Measurements from ENCODE around the gene RASAL2.

DNA sequence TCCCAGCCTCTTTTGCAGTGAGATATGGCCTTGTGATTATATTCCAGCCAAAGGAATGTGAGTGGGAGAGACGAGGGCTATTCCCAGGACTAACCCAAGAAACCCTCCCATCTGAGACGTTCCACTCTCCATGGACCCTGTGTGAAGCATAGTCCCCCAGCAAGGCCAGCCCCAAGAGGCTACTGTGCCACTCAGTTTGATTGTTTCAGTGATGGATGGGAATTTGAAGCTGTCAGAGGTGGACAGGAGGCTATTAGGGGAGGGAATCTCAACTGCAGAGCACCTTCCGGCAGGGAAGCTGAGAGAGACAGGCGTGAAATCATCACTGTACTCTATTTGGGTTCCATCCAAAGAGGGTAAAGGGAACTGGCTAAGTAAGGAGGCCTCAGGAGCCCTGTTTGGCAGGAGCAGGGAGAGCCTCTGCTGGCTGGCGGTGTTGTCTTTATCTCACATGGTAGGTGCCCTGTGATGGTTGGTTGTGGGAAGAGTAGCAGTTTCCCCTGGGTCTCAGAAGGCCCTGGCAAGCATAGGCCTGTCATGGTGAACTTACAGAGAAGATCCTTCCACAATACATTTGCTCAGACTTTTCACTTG lies 415.6 kb downstream of the RASAL2 start:
- no peak for TF ChIP-seq CBX2 (IDR thresholded peaks at IDR 0.05; ENCODE audit: borderline replicate concordance, low read depth)
- TF ChIP-seq RFX5 (IDR thresholded peaks at IDR 0.05), result no peak
- TF ChIP-seq, protein P1, sequence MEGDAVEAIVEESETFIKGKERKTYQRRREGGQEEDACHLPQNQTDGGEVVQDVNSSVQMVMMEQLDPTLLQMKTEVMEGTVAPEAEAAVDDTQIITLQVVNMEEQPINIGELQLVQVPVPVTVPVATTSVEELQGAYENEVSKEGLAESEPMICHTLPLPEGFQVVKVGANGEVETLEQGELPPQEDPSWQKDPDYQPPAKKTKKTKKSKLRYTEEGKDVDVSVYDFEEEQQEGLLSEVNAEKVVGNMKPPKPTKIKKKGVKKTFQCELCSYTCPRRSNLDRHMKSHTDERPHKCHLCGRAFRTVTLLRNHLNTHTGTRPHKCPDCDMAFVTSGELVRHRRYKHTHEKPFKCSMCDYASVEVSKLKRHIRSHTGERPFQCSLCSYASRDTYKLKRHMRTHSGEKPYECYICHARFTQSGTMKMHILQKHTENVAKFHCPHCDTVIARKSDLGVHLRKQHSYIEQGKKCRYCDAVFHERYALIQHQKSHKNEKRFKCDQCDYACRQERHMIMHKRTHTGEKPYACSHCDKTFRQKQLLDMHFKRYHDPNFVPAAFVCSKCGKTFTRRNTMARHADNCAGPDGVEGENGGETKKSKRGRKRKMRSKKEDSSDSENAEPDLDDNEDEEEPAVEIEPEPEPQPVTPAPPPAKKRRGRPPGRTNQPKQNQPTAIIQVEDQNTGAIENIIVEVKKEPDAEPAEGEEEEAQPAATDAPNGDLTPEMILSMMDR (IDR thresholded peaks at IDR 0.05), result no peak
- TF ChIP-seq KDM5A (IDR thresholded peaks at IDR 0.05), result no peak
- no peak for TF ChIP-seq POLR2AphosphoS2 (conservative IDR thresholded peaks at IDR 0.05; ENCODE audit: low read length)
- TF ChIP-seq, protein P2, sequence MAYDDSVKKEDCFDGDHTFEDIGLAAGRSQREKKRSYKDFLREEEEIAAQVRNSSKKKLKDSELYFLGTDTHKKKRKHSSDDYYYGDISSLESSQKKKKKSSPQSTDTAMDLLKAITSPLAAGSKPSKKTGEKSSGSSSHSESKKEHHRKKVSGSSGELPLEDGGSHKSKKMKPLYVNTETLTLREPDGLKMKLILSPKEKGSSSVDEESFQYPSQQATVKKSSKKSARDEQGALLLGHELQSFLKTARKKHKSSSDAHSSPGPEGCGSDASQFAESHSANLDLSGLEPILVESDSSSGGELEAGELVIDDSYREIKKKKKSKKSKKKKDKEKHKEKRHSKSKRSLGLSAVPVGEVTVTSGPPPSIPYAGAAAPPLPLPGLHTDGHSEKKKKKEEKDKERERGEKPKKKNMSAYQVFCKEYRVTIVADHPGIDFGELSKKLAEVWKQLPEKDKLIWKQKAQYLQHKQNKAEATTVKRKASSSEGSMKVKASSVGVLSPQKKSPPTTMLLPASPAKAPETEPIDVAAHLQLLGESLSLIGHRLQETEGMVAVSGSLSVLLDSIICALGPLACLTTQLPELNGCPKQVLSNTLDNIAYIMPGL (CRISPR knock-in tag; IDR thresholded peaks at IDR 0.05; ENCODE audit: borderline replicate concordance), result no peak
- no peak for TF ChIP-seq RNF2 (IDR thresholded peaks at IDR 0.05; ENCODE audit: borderline replicate concordance, low read depth)
- TF ChIP-seq POLR2A (IDR thresholded peaks at IDR 0.05; ENCODE audit: low read length), result no peak
- TF ChIP-seq, protein P3, sequence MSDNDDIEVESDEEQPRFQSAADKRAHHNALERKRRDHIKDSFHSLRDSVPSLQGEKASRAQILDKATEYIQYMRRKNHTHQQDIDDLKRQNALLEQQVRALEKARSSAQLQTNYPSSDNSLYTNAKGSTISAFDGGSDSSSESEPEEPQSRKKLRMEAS (IDR thresholded peaks at IDR 0.05), result no peak
- TF ChIP-seq CEBPB (IDR thresholded peaks at IDR 0.05), result no peak

Data from A549 (cell line).